SK-N-SH (cell line): Measurements from ENCODE around the gene TADA3.

Source experiments
- EP300 ChIP-seq, 2 experiments: IDR thresholded peaks; 2 replicates each; pipeline versions ENCODE4 v1.4.0 to v1.6.1; 2012; ENCODE audit warnings: borderline replicate concordance in 1 of 2, low read depth in 1 of 2, low read length in 1 of 2
- POLR2AphosphoS5 ChIP-seq: IDR thresholded peaks from 2 replicates; pipeline ENCODE4 v1.6.1; 2012; ENCODE audit warnings: low read depth, low read length
- RAD21 ChIP-seq: IDR thresholded peaks from 2 replicates; pipeline ENCODE4 v1.6.1; 2012; ENCODE audit warnings: mild to moderate bottlenecking, low read length
- REST ChIP-seq: IDR thresholded peaks from 2 replicates; pipeline ENCODE4 v1.6.1; 2012; ENCODE audit warnings: mild to moderate bottlenecking, low read depth, low read length, moderate library complexity
- RXRA ChIP-seq: IDR thresholded peaks from 2 replicates; pipeline ENCODE4 v1.4.0; 2012; ENCODE audit warnings: low read depth, mild to moderate bottlenecking, borderline replicate concordance
- ZBTB33 ChIP-seq: IDR thresholded peaks from 2 replicates; pipeline ENCODE4 v1.4.0; 2012; ENCODE audit warnings: low read depth, borderline replicate concordance
- TF ChIP-seq, protein P1 (sequence below): fragments of 200-600 bp; sonication (generic); IDR thresholded peaks from 2 replicates; pipeline ENCODE4 v1.6.1; 2017; ENCODE audit warnings: antibody characterized with exemption, mild to moderate bottlenecking, moderate library complexity
- TF ChIP-seq, protein P2 (sequence below): fragments of 150-350 bp; IDR thresholded peaks from 2 replicates; pipeline ENCODE4 v1.6.1; 2017; ENCODE audit warnings: antibody characterized with exemption, low read length, low read depth, borderline replicate concordance

DNA sequence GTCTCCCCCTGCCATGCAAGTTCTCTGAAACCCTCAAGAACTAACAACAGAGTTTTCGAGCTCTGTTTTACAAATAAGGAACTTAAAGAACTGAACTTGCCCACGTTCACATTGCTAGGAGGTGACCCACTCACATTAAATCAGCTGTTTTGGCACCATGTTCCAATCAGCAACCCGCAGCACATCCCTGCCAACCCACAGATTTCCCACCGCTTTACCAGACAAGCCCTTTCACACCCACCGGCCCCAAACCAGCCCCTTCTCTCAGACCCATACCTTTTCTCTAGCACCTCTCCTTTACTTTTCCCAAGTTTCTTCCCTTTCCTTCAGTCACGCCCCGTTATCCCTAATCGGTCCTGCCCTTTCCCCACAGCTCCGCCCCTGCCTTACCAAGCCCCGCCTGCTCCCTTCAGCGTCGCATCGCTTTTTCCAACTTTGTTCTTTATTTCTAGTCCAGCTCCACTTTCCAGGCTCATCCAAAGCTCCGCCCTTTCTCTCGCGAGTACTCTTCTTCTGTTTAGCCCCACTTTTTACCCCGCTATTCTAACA, 61.5 kb downstream of the TADA3 start:
- TF ChIP-seq POLR2AphosphoS5 (no peak), RXRA (no peak), EP300 (IDR thresholded peaks at IDR 0.05; ENCODE audit: borderline replicate concordance in 1 of 2, low read depth in 1 of 2, low read length in 1 of 2) (no peak), RAD21 (no peak), REST (no peak), ZBTB33 (no peak)
- TF ChIP-seq, protein P1, sequence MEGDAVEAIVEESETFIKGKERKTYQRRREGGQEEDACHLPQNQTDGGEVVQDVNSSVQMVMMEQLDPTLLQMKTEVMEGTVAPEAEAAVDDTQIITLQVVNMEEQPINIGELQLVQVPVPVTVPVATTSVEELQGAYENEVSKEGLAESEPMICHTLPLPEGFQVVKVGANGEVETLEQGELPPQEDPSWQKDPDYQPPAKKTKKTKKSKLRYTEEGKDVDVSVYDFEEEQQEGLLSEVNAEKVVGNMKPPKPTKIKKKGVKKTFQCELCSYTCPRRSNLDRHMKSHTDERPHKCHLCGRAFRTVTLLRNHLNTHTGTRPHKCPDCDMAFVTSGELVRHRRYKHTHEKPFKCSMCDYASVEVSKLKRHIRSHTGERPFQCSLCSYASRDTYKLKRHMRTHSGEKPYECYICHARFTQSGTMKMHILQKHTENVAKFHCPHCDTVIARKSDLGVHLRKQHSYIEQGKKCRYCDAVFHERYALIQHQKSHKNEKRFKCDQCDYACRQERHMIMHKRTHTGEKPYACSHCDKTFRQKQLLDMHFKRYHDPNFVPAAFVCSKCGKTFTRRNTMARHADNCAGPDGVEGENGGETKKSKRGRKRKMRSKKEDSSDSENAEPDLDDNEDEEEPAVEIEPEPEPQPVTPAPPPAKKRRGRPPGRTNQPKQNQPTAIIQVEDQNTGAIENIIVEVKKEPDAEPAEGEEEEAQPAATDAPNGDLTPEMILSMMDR = no peak
- TF ChIP-seq, protein P2, sequence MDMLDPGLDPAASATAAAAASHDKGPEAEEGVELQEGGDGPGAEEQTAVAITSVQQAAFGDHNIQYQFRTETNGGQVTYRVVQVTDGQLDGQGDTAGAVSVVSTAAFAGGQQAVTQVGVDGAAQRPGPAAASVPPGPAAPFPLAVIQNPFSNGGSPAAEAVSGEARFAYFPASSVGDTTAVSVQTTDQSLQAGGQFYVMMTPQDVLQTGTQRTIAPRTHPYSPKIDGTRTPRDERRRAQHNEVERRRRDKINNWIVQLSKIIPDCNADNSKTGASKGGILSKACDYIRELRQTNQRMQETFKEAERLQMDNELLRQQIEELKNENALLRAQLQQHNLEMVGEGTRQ = no peak
